HG03558 (cell line): ENCODE measurements around the gene TRIM7.
"Not testable (repeated sequence)": the region's sequence is repeated elsewhere in the genome, so short reads cannot be mapped to it uniquely, and the experiment has no call there.

Experiments used
- ATAC-seq: cut with Tn5 transposase; IDR thresholded peaks from one replicate; pipeline ENCODE4 v1.9.1; 2021; ENCODE audit warnings: moderate number of reproducible peaks; ENCODE audit not compliant: unreplicated experiment; ENCODE audit errors: extremely low read depth

TRIM7 gene

DNA sequence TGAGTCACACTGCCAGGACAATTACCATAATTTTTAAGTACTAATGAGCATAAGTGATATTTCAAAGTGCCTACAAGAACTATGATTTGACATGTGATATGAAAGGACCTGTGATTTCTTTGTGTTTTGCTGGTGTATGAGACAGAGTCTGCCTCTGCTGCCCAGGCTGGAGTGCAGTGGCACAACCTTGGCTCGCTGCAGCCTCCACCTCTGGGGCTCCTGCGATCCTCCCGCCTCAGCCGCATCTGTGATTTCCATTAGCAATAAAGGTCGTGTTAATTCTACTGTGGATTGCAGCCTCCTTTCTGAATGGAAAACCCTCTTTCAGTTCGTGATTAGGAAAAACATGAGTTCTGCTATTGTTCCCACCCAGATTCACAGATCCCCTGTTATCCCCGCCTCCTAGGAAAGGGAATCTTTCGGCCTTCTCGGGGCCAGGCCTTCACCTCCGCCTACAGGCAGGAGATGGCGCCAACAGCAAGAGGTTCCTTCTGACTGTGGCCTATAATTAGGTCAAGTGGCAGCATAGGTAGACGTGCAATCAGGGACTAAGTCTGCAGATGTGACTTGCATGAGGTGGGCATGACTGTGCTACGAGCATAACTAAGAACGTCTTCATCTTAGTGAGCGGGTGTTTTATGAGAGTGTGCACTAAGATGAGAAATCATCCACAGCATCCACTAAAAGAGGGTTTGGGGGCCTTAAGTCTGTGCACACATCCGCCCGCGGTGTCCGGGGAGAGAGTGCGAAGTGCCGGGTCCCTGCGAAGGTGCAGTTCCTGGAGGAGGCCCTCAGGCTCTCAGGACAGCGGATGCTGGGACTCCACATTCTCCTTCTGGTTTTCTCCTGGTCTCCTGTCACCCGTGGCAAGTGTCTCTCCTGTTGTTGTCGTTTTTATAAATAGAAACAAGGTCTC lies 23.1 kb downstream of the TRIM7 start:
- ATAC-seq = peak; percentile 45

DNA sequence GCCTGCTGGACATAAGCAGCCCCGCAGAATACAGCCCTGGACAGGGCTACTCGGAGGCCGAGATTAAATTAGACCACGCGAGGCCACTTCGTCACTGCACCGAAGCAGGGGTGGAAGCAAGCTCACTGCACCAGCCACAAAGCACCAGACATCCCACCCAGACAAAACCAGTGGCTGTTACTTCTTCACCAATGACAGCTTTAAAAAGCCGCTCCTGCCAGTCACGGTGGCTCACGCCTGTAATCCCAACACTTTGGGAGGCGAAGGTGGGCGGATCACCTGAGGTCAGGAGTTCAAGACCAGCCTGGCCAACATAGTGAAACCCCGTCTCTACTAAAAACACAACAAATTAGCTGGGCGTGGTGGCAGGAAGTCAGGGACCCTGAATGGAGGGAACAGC lies 27.4 kb downstream of the TRIM7 start:
- not testable (repeated sequence) for ATAC-seq

GRCh38 chr5:181176254-181176952 lies 28.6 kb downstream of the TRIM7 start:
- no peak for ATAC-seq

DNA sequence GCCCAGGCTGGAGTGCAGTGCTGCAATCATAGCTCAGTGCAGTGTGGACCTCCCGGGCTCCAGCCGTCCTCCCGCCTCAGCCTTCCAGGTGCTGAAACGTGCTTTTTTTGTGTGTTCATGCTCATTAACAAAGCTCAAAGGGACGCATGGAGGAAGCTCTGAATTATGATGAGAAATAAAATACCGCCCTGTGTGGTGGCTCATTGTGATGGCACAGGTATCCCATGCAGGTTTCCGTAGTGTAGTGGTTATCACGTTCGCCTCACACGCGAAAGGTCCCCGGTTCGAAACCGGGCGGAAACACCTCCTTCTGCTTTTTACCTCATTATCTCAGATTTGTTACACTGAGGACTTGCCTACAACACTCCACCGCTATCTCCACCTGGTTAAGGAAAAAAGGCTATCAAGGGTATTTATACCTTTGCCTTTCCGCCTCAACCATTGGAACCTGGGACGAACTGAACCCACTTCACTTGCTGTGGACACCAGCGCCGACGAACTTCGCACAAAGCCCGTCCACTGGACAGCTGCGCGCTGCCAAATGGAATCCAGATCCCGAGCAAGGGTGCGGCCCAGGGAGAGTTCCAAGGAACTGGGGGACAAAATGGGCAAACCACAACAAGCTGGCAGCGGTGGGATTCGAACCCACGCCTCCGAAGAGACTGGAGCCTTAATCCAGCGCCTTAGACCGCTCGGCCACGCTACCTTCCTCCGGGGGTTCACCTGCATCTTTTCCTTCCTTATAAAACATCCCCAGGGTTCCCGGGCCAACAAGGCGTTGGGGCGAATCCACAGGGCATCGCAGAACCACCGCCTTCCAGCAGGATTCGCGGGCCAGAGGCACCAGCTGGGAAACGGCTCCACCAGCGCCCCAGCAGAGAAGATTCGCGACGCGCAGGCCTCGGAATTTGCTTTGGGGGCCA lies 31.3 kb downstream of the TRIM7 start:
- no peak for ATAC-seq

DNA sequence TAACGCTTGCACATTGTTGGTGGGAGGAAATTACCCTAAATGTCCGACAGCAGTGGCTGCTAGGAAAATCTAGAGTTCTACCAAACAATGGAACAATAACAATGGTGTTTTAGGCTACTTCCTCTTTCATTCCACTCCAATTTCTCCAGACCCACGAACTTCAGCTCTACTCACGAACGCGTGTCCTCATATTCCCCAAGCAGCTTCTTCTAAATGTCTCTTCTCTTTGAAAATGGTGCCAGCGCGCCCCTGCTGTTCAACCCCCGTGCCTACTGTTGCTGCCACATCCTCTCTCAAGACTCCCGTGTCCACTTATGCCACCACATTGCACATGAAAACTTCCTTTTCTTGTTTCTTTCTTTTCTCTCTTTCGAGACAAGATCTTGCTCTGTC lies 32.0 kb downstream of the TRIM7 start:
- ATAC-seq = no peak

- no peak for ATAC-seq
Observed at GRCh38 chr5:181171782-181172181, 33.2 kb downstream of the TRIM7 start.

- ATAC-seq = no peak
Observed at GRCh38 chr5:181170996-181171395, 34.0 kb downstream of the TRIM7 start.

DNA sequence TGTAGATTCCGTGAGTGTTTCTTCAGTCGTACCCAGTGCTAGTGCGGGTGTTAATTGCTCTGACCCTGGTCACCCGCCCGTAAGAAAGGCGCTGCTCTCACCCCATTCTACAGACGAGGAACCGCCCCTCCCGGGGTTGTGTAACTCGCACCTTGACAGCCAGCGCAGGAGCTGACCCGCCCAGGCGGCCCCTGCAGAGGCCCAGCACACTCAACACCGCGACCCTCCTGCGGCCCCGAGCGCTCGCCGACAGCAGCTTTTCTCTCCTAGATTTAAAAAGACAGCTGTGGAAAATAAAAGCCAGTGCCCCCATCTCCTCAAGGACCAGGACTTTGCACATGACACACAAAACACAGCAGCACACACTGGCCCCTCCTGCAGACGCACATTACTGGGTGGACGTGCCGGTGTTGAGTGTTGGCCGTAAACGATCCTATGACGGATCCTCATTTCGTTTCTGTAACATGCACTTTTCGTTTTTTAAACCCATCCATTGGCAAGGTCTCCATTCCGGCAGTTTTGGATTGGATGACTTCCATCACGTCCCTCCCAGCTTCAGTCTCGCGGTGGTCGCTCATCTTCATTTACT lies 34.7 kb downstream of the TRIM7 start:
- no peak for ATAC-seq

GRCh38 chr5:181169459-181170236 lies 35.3 kb downstream of the TRIM7 start:
- not testable (repeated sequence) for ATAC-seq

DNA sequence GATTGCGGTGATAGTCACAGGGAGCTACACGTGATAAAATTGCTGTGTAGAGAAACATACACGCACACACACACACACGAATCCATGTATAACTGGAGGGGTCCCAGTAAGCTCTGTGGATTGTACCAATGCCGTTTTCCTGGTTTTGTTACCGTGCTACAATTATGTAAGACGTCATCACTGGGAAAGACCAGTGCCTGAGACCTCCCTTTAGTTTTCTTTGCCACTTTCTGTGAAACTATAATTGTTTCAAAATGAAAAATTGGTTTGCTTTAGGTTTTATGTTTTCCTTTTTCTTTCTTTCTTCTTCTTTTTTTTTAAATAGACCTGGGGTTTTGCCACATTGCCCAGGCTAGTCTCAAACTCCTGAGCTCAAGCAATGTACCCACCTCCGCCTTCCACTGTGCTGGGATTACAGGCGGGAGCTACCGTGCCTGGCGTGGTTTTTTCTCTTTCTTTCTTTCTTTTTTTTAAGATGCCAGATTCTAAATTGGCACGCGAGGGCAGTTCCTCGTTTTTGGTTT lies 36.3 kb downstream of the TRIM7 start:
- ATAC-seq = no peak

- ATAC-seq = no peak
Observed at GRCh38 chr5:181167814-181168488, 37.0 kb downstream of the TRIM7 start.

GRCh38 chr5:181166812-181167733 lies 37.9 kb downstream of the TRIM7 start:
- ATAC-seq = no peak

GRCh38 chr5:181164076-181164952 lies 40.7 kb downstream of the TRIM7 start:
- ATAC-seq = no peak

DNA sequence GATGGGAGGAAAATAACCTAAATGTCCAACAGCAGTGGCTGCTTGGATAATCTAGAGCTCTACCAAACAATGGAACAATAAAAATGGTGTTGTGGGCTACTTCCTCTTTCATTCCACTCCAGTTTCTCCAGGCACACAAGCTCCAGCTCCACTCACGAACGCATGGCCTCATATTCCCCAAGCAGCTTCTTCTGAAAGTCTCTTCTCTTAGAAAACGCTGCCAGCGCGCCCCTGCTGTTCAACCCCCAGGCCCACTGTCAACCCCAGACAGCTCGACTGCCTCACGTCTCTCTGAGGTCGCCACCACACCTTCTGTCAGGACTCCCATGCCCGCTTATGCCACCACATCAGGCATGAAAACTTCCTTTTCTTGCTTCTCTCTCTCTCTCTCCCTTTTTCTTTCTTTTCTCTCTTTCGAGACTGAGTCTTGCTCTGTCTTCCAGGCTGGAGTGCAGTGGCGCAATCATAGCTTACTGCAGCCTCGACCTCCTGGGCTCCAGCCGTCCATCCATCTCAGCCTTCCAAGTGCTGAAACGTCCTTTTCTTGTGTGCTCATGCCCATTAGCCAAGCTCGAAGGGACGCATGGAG lies 41.4 kb downstream of the TRIM7 start:
- no peak for ATAC-seq

DNA sequence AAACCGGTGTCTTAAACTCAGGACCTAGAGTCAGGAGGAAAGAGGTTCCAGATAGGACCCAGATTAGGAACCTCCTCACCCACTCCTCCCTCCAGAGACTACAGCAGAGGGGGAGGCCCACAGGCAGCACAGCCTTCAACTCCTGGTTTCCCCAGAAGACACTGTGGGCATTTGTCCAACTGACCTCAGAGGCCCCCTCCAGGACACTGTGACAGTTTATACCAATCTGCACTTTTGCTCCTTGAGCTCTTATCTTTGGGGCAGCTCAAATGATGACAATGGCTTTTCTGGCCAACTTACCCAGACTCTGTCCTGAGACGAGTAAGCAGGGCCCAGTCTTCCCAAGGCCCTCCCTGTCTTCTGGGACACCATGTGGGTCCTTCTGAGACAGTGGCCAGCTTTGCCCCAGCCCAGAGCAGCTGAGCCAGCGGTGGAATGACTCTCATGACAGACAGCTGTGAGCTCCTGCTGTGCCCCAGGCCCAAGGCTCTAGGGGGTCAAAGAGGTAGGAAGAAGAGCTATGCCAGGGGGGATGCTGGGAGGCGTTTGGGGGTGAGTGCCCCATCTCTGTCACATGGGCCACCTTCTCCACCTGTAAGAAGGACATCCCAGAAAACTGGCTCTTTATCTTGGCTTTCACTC lies 43.3 kb downstream of the TRIM7 start:
- no peak for ATAC-seq
